PC-3 (cell line): Measurements from ENCODE around the gene WNT2B.

Experiments
- EZH2phosphoT487 ChIP-seq: fragments of 300-600 bp; sonication (generic); IDR thresholded peaks from 2 replicates; pipeline ENCODE4 v1.6.1; 2018; ENCODE audit warnings: mild to moderate bottlenecking, antibody characterized with exemption, low read length, borderline replicate concordance
- TF ChIP-seq, protein P1 (sequence below): fragments of 300-600 bp; sonication (generic); conservative IDR thresholded peaks from 2 replicates; pipeline ENCODE4 v1.5.1; 2017; ENCODE audit warnings: antibody characterized with exemption, low read depth, mild to moderate bottlenecking, low read length

DNA sequence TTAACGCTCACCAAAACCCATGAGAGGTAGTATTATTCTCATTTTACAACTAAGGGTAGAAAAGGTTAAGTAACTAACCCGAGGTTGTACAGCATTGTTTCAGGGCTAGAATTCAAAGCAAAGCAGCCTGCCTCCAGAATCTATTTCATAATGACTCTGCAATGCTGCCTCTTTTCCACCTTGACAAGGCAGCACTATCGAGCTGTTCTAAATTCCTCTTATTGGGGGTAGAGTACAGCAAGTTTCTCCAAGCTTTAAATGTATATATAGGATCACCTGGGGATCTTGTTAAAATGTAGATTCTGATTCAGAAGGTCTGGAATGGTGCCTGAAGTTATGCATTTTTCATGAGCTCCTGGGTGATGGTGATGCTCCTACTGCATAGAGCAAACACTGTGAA lies 30.1 kb downstream of the WNT2B start:
- TF ChIP-seq, protein P1, sequence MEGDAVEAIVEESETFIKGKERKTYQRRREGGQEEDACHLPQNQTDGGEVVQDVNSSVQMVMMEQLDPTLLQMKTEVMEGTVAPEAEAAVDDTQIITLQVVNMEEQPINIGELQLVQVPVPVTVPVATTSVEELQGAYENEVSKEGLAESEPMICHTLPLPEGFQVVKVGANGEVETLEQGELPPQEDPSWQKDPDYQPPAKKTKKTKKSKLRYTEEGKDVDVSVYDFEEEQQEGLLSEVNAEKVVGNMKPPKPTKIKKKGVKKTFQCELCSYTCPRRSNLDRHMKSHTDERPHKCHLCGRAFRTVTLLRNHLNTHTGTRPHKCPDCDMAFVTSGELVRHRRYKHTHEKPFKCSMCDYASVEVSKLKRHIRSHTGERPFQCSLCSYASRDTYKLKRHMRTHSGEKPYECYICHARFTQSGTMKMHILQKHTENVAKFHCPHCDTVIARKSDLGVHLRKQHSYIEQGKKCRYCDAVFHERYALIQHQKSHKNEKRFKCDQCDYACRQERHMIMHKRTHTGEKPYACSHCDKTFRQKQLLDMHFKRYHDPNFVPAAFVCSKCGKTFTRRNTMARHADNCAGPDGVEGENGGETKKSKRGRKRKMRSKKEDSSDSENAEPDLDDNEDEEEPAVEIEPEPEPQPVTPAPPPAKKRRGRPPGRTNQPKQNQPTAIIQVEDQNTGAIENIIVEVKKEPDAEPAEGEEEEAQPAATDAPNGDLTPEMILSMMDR: no peak
- TF ChIP-seq EZH2phosphoT487: no peak
